A673 (cell line): ENCODE data around the gene C5. TPM values are rescaled to one million over a fixed set of nuclear protein-coding genes. Genes with fewer than 3 reads are reported as not detected.

ENCODE experiments used
- BruUV-seq: library from RNA; stranded (reverse); fragments of 400-500 nt; replicated peaks from 2 replicates; lab custom pipeline; 2021; lab: Mats Ljungman, UMichigan
- CTCF ChIA-PET: fragments of 300-600 bp; sonication (Branson Sonifier 250); formaldehyde crosslinking; loops from one replicate; lab custom pipeline; 2022; ENCODE audit warnings: antibody characterized with exemption; lab: Charles Lee
- POLR2A ChIA-PET: fragments of 300-600 bp; sonication (Branson Sonifier 250); formaldehyde crosslinking; loops from one replicate; lab custom pipeline; 2022; ENCODE audit warnings: antibody characterized with exemption; ENCODE audit not compliant: low non-redundant PET; lab: Charles Lee
- DNase-seq: peaks from one replicate; pipeline ENCODE4 v3.0.0-alpha.2; 2015; ENCODE audit warnings: low spot score
- H3K27ac ChIP-seq: fragments of 200-600 bp; sonication (generic); 2 replicates; pipeline ENCODE4 v1.5.1; 2016; ENCODE audit warnings: mixed run types, low read depth, mild to moderate bottlenecking, mixed read lengths, antibody characterized with exemption, low read length; ENCODE audit not compliant: poor library complexity, severe bottlenecking
- H3K27me3 ChIP-seq: fragments of 200-600 bp; sonication (generic); replicated peaks from 2 replicates; pipeline ENCODE4 v1.6.1; 2017; ENCODE audit warnings: mixed run types, low read depth, mild to moderate bottlenecking, mixed read lengths, antibody characterized with exemption, low read length; ENCODE audit not compliant: insufficient read depth, poor library complexity
- H3K36me3 ChIP-seq: fragments of 200-600 bp; sonication (generic); 2 replicates; pipeline ENCODE4 v1.6.1; 2016; ENCODE audit warnings: mixed run types, mild to moderate bottlenecking, mixed read lengths, antibody characterized with exemption, low read length; ENCODE audit not compliant: insufficient read depth, poor library complexity, severe bottlenecking
- H3K4me1 ChIP-seq: fragments of 200-600 bp; sonication (generic); 2 replicates; pipeline ENCODE4 v1.6.1; 2017; ENCODE audit warnings: mixed run types, mild to moderate bottlenecking, mixed read lengths, antibody characterized with exemption, low read length; ENCODE audit not compliant: insufficient read depth, poor library complexity, severe bottlenecking
- H3K4me3 ChIP-seq: fragments of 200-600 bp; sonication (generic); 2 replicates; pipeline ENCODE4 v1.5.1; 2016; ENCODE audit warnings: low read depth, mixed run types, mild to moderate bottlenecking, mixed read lengths, low read length; ENCODE audit not compliant: poor library complexity, severe bottlenecking
- H3K9me3 ChIP-seq: fragments of 200-600 bp; sonication (generic); 2 replicates; pipeline ENCODE4 v1.6.1; 2016; ENCODE audit warnings: mixed run types, low read depth, mild to moderate bottlenecking, mixed read lengths, antibody characterized with exemption, low read length; ENCODE audit not compliant: poor library complexity, severe bottlenecking
- CTCF ChIP-seq: fragments of 300-800, 200-600 bp; sonication (generic); conservative IDR thresholded peaks from 2 replicates; pipeline ENCODE4 v1.5.1; 2017; ENCODE audit warnings: low read depth, mild to moderate bottlenecking, antibody characterized with exemption, low read length, moderate library complexity, mixed read lengths
- EZH2 ChIP-seq: fragments of 200-600 bp; sonication (generic); IDR thresholded peaks from 2 replicates; pipeline ENCODE4 v1.6.1; 2017; ENCODE audit warnings: borderline replicate concordance, low read depth, mild to moderate bottlenecking, mixed read lengths, antibody characterized with exemption, low read length; ENCODE audit not compliant: poor library complexity, severe bottlenecking
- intact Hi-C: fragments of 100-400 bp; cut with micrococcal nuclease; formaldehyde crosslinking; loops from one replicate; pipeline ENCODE4 v1.10.0; 2022; ENCODE audit not compliant: unreplicated experiment
- total RNA-seq: library from RNA; stranded (reverse); gene quantifications from 2 replicates; pipeline ENCODE4 v1.2.3, GENCODE V29; 2021

The C5 gene
- total RNA-seq, 1 experiment from 2014 or later, result 4.4 TPM

GRCh38 chr9:120928015-120928482, 122.0 kb downstream of the C5 start:
- POLR2A ChIA-PET, result no interaction called here
- intact Hi-C loops, result no loop called here
- peaks cover 17% of the 10 kb centered on the region for H3K4me1 ChIP-seq
- no peaks in the 10 kb centered on the region for H3K9me3 ChIP-seq
- peak overlapping the region; percentile 56 for H3K4me3 ChIP-seq
- CTCF ChIA-PET, result no interaction called here
- DNase-seq, result peak; percentile 28
- TF ChIP-seq CTCF (no peak), EZH2 (no peak)
- no peaks in the 10 kb centered on the region for H3K27me3 ChIP-seq
- no peaks in the 10 kb centered on the region for H3K36me3 ChIP-seq
- H3K27ac ChIP-seq, result no peak overlapping the region
- BruUV-seq, result no TSS peak

- Histone ChIP-seq H3K27me3 (no peaks in the 10 kb centered on the region), H3K36me3 (no peaks in the 10 kb centered on the region), H3K9me3 (no peaks in the 10 kb centered on the region), H3K4me1 (peaks cover 17% of the 10 kb centered on the region), H3K4me3 (no peak overlapping the region), H3K27ac (no peak overlapping the region)
- intact Hi-C loops, result no loop called here
- ChIA-PET POLR2A (interaction anchor here (0.6 kb wide), 1 partner anchor 20 kb away, joined by 3 read pairs; no protein-coding TSS in a partner anchor), CTCF (no interaction called here)
- no TSS peak for BruUV-seq
- DNase-seq, result no peak
- TF ChIP-seq EZH2 (no peak), CTCF (no peak)
Measured at GRCh38 chr9:120927269-120928014, 122.6 kb downstream of the C5 start.

- Histone ChIP-seq H3K4me3 (no peak within 1 kb of the TSS), H3K9me3 (no peaks in the 10 kb centered on the region), H3K36me3 (no peaks in the 10 kb centered on the region), H3K4me1 (peaks cover 11% of the 10 kb centered on the region), H3K27ac (no peak within 1 kb of the TSS), H3K27me3 (no peaks in the 10 kb centered on the region)
- BruUV-seq, result no TSS peak
- TF ChIP-seq CTCF (no peak), EZH2 (no peak)
- ChIA-PET CTCF (interaction anchor here (0.6 kb wide), 1 partner anchor 10 kb away, joined by 3 read pairs; no protein-coding TSS in a partner anchor), POLR2A (interaction anchor here (0.6 kb wide), 2 partner anchors 10 to 21 kb away, joined by 3 read pairs; no protein-coding TSS in a partner anchor)
- intact Hi-C loops, result no loop called here
- no peak for DNase-seq
Measured at GRCh38 chr9:120926397-120926928, 123.6 kb downstream of the C5 start, which contains the start of gene TRAF1. TRAF1 (minus strand) TSS chr9:120926796; CDS start chr9:120926075, 721 bp downstream.
